ENCODE results near the gene PLCD1. TPM values are rescaled to one million over a fixed set of nuclear protein-coding genes. Genes with fewer than 3 reads are reported as not detected.

The PLCD1 gene
- total and polyA plus RNA-seq, 2 of the 13 experiments (the other 11 are each of a cell fraction or from before 2014, with no cell fraction given) = 10.1 to 12.4 TPM

DNA sequence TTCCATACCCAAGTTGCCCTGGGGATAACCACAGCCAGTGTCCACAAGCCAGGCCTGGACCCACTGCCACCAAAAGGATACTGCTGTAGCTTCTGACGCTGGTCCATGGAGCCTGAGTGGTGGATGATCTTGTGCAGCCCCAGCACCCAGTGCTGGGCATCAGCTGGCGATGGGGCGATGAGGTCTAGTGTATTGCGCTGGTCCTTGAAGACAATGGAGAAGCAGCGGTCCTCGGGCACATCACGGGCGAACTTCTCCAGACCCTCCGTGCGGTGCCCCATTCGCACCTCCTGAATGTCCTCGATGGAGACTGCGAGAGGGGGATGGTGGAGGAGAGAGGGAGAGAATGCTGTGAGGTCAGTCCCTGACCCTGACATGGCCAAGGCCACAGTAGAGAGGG, 13.0 kb downstream of the PLCD1 start:
- no peaks in the 10 kb centered on the region for H3K79me2 ChIP-seq (ENCODE audit: insufficient read depth, low read length)
- no peaks in the 10 kb centered on the region for H3K9me3 ChIP-seq (ENCODE audit: low read length)
- H2AFZ ChIP-seq (ENCODE audit: low read length) = no peak overlapping the region
- intact Hi-C loops (cut with micrococcal nuclease; ENCODE audit: unreplicated experiment) = no loop called here
- H3K4me2 ChIP-seq (ENCODE audit: low read depth, low read length) = no peak overlapping the region
- peaks cover 5 to 11% of the 10 kb centered on the region in 2 experiments; a peak in 3 of 5 replicates for H3K36me3 ChIP-seq (replicated peaks in 1 of 2; ENCODE audit: control insufficient read depth in 1 of 2, insufficient read depth in 2 of 2, low read length in 2 of 2)
- peaks cover 48% of the 10 kb centered on the region for H3K4me1 ChIP-seq (ENCODE audit: insufficient read depth, low read length)
- no peak for FAIRE-seq
- DNase-seq (ENCODE audit: low spot score) = no peak
- no peaks in the 10 kb centered on the region for H4K20me1 ChIP-seq (ENCODE audit: insufficient read depth, low read length)
- H3K9ac ChIP-seq (ENCODE audit: insufficient read depth, low read depth, low read length) = no peak overlapping the region
- no peak for ATAC-seq
- ChIA-PET POLR2A (no interaction called here), CTCF (ENCODE audit: low intra/inter-chr PET ratio, low total read pairs) (no interaction called here)
- BruUV-seq (replicated peaks) = no TSS peak
- no peak overlapping the region for H3K27ac ChIP-seq (ENCODE audit: extremely low read length, insufficient read depth, low read length)
- no peak overlapping the region for H3K4me3 ChIP-seq (replicated peaks in 1 of 3; ENCODE audit: insufficient read depth in 1 of 3, low read depth in 2 of 3, low read length in 3 of 3)
- no peaks in the 10 kb centered on the region for H3K27me3 ChIP-seq (ENCODE audit: control insufficient read depth in 1 of 2, insufficient read depth in 2 of 2, low read length in 2 of 2)
- 97% methylated on average over 13 of the region's 13 CpGs for WGBS (ENCODE audit: low lambda C conversion rate)
- in situ Hi-C loops (cut with HindIII; ENCODE audit: extremely low pct_ligation_motif_present, low pct_unique_long_range_greater_than_20kb) = no loop called here
- no peak for TF ChIP-seq ZFP36L1 (CRISPR knock-in tag; IDR thresholded peaks at IDR 0.05)
- TF ChIP-seq SIX4 (CRISPR knock-in tag; IDR thresholded peaks at IDR 0.05) = no peak
- no peak for TF ChIP-seq RFX5 (IDR thresholded peaks at IDR 0.05; ENCODE audit: low read depth, low read length)
- no peak for TF ChIP-seq ZNF230 (CRISPR knock-in tag; IDR thresholded peaks at IDR 0.05)
- TF ChIP-seq ZNF850 (CRISPR knock-in tag; conservative IDR thresholded peaks at IDR 0.05) = no peak
- TF ChIP-seq CHCHD3 (CRISPR knock-in tag; IDR thresholded peaks at IDR 0.05) = no peak
- TF ChIP-seq, protein P1, sequence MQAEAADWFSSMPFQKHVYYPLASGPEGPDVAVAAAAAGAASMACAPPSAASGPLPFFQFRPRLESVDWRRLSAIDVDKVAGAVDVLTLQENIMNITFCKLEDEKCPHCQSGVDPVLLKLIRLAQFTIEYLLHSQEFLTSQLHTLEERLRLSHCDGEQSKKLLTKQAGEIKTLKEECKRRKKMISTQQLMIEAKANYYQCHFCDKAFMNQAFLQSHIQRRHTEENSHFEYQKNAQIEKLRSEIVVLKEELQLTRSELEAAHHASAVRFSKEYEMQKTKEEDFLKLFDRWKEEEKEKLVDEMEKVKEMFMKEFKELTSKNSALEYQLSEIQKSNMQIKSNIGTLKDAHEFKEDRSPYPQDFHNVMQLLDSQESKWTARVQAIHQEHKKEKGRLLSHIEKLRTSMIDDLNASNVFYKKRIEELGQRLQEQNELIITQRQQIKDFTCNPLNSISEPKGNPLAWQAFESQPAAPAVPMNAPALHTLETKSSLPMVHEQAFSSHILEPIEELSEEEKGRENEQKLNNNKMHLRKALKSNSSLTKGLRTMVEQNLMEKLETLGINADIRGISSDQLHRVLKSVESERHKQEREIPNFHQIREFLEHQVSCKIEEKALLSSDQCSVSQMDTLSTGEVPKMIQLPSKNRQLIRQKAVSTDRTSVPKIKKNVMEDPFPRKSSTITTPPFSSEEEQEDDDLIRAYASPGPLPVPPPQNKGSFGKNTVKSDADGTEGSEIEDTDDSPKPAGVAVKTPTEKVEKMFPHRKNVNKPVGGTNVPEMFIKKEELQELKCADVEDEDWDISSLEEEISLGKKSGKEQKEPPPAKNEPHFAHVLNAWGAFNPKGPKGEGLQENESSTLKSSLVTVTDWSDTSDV (CRISPR knock-in tag; IDR thresholded peaks at IDR 0.05) = no peak
- no peak for TF ChIP-seq MIXL1 (CRISPR knock-in tag; IDR thresholded peaks at IDR 0.05)
- no peak for TF ChIP-seq ATF4 (CRISPR knock-in tag; IDR thresholded peaks at IDR 0.05)
- no peak for TF ChIP-seq LRRFIP1 (CRISPR knock-in tag; conservative IDR thresholded peaks at IDR 0.05)
- TF ChIP-seq ZNF574 (CRISPR knock-in tag; IDR thresholded peaks at IDR 0.05) = no peak
- no peak for TF ChIP-seq ZBTB2 (CRISPR knock-in tag; IDR thresholded peaks at IDR 0.05; ENCODE audit: low read depth)
- no peak for TF ChIP-seq ZSCAN31 (CRISPR knock-in tag; IDR thresholded peaks at IDR 0.05; ENCODE audit: low read depth)
- TF ChIP-seq SOX6 (IDR thresholded peaks at IDR 0.05) = no peak
- no peak for TF ChIP-seq SOX6 (CRISPR knock-in tag; IDR thresholded peaks at IDR 0.05)

Data from HepG2 (cell line).